Colon (tissue), 2 donors: ENCODE results near the gene OR8G5.

Source experiments
- FAIRE-seq: peaks from 2 replicates; lab custom pipeline; 2012; peaks lifted over from hg19 to GRCh38; lab: Jason Lieb, UNC
- donor health status: control.
- donor health status: control.

Gene OR8G5

GRCh38 chr11:124294687-124295086 lies 38.5 kb downstream of the OR8G5 start:
- no peak for FAIRE-seq

- FAIRE-seq = no peak
These were observed 39.8 kb downstream of the OR8G5 start for GRCh38 chr11:124296016-124296415.

- FAIRE-seq = no peak
These were observed 41.7 kb downstream of the OR8G5 start for GRCh38 chr11:124297921-124298320.

- no peak for FAIRE-seq
These were observed 45.4 kb downstream of the OR8G5 start for GRCh38 chr11:124301548-124301947.

GRCh38 chr11:124302347-124303125 lies 46.4 kb downstream of the OR8G5 start:
- FAIRE-seq = no peak

- no peak for FAIRE-seq
These were observed 50.9 kb downstream of the OR8G5 start for GRCh38 chr11:124307093-124307492.

GRCh38 chr11:124310721-124311120 lies 54.5 kb downstream of the OR8G5 start:
- FAIRE-seq = no peak

GRCh38 chr11:124311269-124311668 lies 55.1 kb downstream of the OR8G5 start:
- FAIRE-seq = no peak

GRCh38 chr11:124311670-124312069 lies 55.5 kb downstream of the OR8G5 start:
- no peak for FAIRE-seq

GRCh38 chr11:124313131-124313530 lies 57.0 kb downstream of the OR8G5 start:
- FAIRE-seq = no peak

- FAIRE-seq = no peak
These were observed 57.7 kb downstream of the OR8G5 start, which contains the start of gene OR8D1 for GRCh38 chr11:124313849-124314248. OR8D1 (minus strand) TSS chr11:124313949; CDS start chr11:124310766, 3,183 bp downstream.

- no peak for FAIRE-seq
These were observed 58.9 kb downstream of the OR8G5 start for GRCh38 chr11:124315052-124315451.
